Ishikawa (cell line): ENCODE measurements around the gene SENP5.

Source experiments
- CEBPB ChIP-seq: IDR thresholded peaks from 2 replicates; pipeline ENCODE4 v1.6.1; 2012
- CREB1 ChIP-seq: IDR thresholded peaks from 2 replicates; pipeline ENCODE4 v1.6.1; 2012; ENCODE audit warnings: low read depth
- EGR1 ChIP-seq: IDR thresholded peaks from 2 replicates; pipeline ENCODE4 v1.6.1; 2012
- EP300 ChIP-seq: IDR thresholded peaks from 2 replicates; pipeline ENCODE4 v1.6.1; 2012; ENCODE audit warnings: borderline replicate concordance
- FOXM1 ChIP-seq: IDR thresholded peaks from 2 replicates; pipeline ENCODE4 v1.6.1; 2012; ENCODE audit warnings: low read depth, borderline replicate concordance
- NFIC ChIP-seq: IDR thresholded peaks from 2 replicates; pipeline ENCODE4 v1.6.1; 2012
- RAD21 ChIP-seq: IDR thresholded peaks from 2 replicates; pipeline ENCODE4 v1.6.1; 2012; ENCODE audit warnings: low read depth
- TAF1 ChIP-seq: IDR thresholded peaks from 2 replicates; pipeline ENCODE4 v1.6.1; 2012; ENCODE audit warnings: low read depth, mild to moderate bottlenecking
- TCF12 ChIP-seq: IDR thresholded peaks from 2 replicates; pipeline ENCODE4 v1.6.1; 2012; ENCODE audit warnings: low read depth
- TEAD4 ChIP-seq: IDR thresholded peaks from 2 replicates; pipeline ENCODE4 v1.6.1; 2012
- YY1 ChIP-seq: IDR thresholded peaks from 2 replicates; pipeline ENCODE4 v1.6.1; 2012; ENCODE audit warnings: low read depth
- ZBTB7A ChIP-seq: IDR thresholded peaks from 2 replicates; pipeline ENCODE4 v1.6.1; 2012; ENCODE audit warnings: low read depth
- TF ChIP-seq, protein P1 (sequence below): IDR thresholded peaks from 2 replicates; pipeline ENCODE4 v1.6.1; 2012
- TF ChIP-seq, protein P2 (sequence below): IDR thresholded peaks from 2 replicates; pipeline ENCODE4 v1.6.1; 2012
- TF ChIP-seq, protein P3 (sequence below): IDR thresholded peaks from 2 replicates; pipeline ENCODE4 v1.6.1; 2012; ENCODE audit warnings: low read depth, mild to moderate bottlenecking

SENP5 gene

DNA sequence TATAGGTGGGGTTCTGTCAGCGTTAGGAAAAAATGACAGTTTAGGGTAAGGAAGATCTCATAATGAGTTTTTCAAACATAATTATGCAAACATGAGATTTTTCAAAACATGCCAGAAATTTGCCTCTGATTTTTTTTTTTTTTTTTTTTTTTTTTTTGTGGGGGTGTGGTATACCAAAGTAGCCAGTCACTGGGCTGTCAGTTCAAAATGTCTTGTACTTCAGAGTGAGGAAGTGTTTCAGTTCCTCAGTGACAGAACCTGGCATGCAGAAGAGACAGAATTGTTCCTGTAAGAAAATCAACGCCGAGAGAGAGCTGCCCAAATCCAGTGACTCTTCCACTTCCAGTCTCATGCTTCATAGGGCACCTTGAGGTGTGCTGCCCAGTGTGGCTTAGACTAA lies 64.9 kb downstream of the SENP5 start:
- TF ChIP-seq NFIC (no peak), TAF1 (no peak), FOXM1 (no peak)

DNA sequence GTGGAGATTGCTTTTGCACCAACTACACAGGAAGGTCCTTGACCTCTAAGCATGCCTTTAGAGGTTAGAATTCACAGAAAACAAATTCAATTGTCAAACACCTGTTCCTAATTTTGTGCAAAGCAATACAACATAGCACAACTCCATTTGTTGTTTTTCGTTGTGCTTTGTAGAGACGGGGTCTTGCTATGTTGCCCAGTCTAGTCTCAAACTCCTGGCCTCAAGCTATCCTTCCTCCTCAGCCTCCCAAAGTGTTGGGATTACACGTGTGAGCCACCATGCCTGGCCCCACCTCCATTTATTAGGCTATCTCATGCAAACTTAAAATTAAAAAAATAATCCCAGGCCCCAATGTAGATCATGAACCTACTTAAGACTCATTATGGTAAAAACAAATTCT lies 68.6 kb downstream of the SENP5 start:
- TF ChIP-seq, protein P1, sequence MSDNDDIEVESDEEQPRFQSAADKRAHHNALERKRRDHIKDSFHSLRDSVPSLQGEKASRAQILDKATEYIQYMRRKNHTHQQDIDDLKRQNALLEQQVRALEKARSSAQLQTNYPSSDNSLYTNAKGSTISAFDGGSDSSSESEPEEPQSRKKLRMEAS = no peak
- TF ChIP-seq EP300 (no peak), RAD21 (no peak), EGR1 (no peak), YY1 (no peak), FOXM1 (no peak), TEAD4 (no peak), TAF1 (no peak), TCF12 (no peak), CEBPB (no peak), NFIC (no peak), ZBTB7A (no peak), CREB1 (no peak)
- TF ChIP-seq, protein P2, sequence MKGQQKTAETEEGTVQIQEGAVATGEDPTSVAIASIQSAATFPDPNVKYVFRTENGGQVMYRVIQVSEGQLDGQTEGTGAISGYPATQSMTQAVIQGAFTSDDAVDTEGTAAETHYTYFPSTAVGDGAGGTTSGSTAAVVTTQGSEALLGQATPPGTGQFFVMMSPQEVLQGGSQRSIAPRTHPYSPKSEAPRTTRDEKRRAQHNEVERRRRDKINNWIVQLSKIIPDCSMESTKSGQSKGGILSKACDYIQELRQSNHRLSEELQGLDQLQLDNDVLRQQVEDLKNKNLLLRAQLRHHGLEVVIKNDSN = no peak
- TF ChIP-seq, protein P3, sequence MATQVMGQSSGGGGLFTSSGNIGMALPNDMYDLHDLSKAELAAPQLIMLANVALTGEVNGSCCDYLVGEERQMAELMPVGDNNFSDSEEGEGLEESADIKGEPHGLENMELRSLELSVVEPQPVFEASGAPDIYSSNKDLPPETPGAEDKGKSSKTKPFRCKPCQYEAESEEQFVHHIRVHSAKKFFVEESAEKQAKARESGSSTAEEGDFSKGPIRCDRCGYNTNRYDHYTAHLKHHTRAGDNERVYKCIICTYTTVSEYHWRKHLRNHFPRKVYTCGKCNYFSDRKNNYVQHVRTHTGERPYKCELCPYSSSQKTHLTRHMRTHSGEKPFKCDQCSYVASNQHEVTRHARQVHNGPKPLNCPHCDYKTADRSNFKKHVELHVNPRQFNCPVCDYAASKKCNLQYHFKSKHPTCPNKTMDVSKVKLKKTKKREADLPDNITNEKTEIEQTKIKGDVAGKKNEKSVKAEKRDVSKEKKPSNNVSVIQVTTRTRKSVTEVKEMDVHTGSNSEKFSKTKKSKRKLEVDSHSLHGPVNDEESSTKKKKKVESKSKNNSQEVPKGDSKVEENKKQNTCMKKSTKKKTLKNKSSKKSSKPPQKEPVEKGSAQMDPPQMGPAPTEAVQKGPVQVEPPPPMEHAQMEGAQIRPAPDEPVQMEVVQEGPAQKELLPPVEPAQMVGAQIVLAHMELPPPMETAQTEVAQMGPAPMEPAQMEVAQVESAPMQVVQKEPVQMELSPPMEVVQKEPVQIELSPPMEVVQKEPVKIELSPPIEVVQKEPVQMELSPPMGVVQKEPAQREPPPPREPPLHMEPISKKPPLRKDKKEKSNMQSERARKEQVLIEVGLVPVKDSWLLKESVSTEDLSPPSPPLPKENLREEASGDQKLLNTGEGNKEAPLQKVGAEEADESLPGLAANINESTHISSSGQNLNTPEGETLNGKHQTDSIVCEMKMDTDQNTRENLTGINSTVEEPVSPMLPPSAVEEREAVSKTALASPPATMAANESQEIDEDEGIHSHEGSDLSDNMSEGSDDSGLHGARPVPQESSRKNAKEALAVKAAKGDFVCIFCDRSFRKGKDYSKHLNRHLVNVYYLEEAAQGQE = no peak

DNA sequence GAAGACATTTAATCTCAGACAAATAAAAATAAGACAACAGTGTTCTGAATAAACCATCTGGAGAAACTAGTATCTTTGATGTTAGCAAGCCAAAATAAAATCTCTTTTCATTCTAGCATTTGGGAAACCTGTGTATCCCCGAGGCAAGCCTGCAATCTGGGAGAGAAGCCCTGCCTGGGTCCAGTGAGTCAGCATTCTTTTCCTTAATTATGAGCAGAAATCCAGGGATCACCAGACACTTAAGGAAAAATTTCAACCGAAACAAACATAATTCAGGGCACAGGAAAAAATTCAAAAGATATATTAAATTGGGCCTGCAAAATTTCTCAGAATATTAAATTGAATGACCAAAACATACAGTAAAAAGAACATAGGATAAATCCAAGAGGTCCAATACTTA lies 70.4 kb downstream of the SENP5 start:
- TF ChIP-seq NFIC = no peak
- TF ChIP-seq TEAD4 = no peak
- TF ChIP-seq TCF12 = no peak
- TF ChIP-seq FOXM1 = no peak
- TF ChIP-seq RAD21 = no peak

DNA sequence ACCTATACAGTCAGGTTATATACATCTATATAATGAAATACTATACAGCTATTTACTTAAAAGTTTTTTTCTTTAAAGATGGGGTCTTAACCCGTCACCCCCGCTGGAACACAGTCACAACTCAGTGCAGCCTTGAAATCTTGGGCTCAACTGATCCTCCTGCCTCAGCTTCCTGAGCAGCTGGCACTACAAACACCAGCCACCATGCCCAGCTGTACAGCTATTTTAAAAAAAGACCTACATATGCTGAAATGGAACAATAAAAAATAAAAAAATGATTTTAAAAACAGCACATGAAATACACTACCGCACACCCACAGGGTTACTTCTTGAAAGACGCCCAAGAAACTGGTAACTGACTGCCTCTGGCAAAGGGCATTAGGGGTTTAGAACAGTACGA lies 70.9 kb downstream of the SENP5 start:
- no peak for TF ChIP-seq TCF12
- TF ChIP-seq TAF1 = no peak
- no peak for TF ChIP-seq ZBTB7A
- TF ChIP-seq YY1 = no peak
- no peak for TF ChIP-seq CREB1
- TF ChIP-seq FOXM1 = no peak
- TF ChIP-seq RAD21 = no peak
- TF ChIP-seq NFIC = no peak
- TF ChIP-seq, protein P1 = no peak
- TF ChIP-seq, protein P3 = no peak
- no peak for TF ChIP-seq EGR1
- no peak for TF ChIP-seq CEBPB
- TF ChIP-seq, protein P2 = no peak
- no peak for TF ChIP-seq TEAD4
- no peak for TF ChIP-seq EP300

DNA sequence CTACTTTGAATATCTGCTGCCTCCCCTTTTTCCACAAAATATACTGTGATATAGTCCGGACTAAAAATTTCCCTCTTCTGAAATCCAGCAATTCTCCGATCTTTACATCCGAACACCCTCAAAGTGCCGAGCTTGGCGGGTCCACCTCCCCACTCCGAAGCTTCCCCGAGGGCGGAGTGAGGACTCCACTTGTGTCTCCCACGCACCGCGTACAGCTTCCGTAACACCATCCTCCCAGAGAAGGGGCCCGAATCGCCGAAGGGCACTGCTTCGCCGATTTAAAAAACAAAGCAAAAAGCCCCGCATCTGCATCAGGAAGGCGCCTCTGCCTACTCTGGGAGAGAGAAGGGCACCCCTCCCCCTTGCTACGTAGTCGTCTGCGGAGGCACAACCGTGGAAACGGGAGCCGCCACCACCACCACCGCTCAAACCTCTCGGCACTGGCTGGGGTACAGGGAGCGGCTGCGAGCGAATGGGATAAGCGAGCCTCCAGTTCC lies 74.1 kb downstream of the SENP5 start:
- TF ChIP-seq, protein P1 = no peak
- TF ChIP-seq RAD21 (no peak), ZBTB7A (no peak), CREB1 (no peak), TCF12 (no peak), EGR1 (peak; percentile 64; the same call in 1 of the 2 replicates), EP300 (no peak), FOXM1 (no peak)
